Epithelial cell of prostate (primary cell): ENCODE results near the gene SH3RF3.

Source experiments
- DNase-seq: peaks from one replicate; pipeline ENCODE4 v3.0.0-alpha.2; 2011; ENCODE audit warnings: low read depth, low spot score
- H3K27ac ChIP-seq: fragments of 450-650 bp; 2 replicates; pipeline ENCODE4 v1.5.1; 2017; ENCODE audit warnings: mild to moderate bottlenecking

Gene SH3RF3

GRCh38 chr2:109254174-109254904, 125.3 kb downstream of the SH3RF3 start:
- DNase-seq: no peak
- H3K27ac ChIP-seq: no peak overlapping the region

GRCh38 chr2:109255654-109256053, 126.6 kb downstream of the SH3RF3 start:
- H3K27ac ChIP-seq: no peak overlapping the region
- DNase-seq: no peak

DNA sequence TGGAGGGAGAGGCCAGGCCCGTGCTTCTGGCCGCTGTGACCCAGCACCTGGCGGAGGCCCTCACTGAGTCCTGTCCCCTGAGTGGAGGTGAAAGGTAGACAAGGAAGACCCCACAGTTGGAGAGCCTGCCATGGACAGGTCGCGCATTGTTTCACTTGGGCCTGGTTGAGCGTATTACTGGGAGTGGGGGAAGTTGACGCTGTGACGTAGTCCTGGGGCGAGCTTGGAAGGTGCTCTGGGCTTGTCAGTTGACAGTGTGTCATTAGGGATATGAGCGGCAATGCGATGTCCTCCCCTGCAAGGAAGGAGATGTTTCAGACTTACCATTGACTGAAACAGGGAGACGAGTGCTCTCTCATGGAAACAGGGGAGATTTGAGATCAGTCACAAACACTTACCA, 127.1 kb downstream of the SH3RF3 start:
- DNase-seq: no peak
- no peak overlapping the region for H3K27ac ChIP-seq

DNA sequence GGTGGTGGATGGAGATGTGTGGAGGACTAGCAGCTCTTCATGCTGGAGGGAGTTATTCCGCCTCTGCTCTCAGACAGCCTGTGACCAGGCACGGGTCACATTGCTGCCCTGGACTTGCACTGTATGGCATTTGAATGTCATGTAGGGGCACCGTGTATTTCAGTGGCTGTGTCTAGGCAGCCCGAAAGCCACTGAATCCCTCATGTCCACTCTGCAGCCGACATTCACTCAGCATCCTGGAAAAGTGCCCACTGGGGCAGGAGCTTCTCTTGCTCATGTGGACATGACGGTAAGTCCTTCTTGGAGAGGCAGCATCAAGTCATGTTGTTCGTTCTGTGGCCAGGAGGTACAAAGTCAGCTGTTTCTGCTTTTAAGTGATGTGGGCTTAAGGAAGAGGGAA, 127.9 kb downstream of the SH3RF3 start:
- DNase-seq: no peak
- H3K27ac ChIP-seq: no peak overlapping the region

GRCh38 chr2:109257653-109258052, 128.6 kb downstream of the SH3RF3 start:
- no peak for DNase-seq

GRCh38 chr2:109258376-109258775, 129.4 kb downstream of the SH3RF3 start:
- no peak for DNase-seq

More at GRCh38 chr2:109257653-109258052, 128.6 kb downstream of the SH3RF3 start:
- H3K27ac ChIP-seq: no peak overlapping the region

DNA sequence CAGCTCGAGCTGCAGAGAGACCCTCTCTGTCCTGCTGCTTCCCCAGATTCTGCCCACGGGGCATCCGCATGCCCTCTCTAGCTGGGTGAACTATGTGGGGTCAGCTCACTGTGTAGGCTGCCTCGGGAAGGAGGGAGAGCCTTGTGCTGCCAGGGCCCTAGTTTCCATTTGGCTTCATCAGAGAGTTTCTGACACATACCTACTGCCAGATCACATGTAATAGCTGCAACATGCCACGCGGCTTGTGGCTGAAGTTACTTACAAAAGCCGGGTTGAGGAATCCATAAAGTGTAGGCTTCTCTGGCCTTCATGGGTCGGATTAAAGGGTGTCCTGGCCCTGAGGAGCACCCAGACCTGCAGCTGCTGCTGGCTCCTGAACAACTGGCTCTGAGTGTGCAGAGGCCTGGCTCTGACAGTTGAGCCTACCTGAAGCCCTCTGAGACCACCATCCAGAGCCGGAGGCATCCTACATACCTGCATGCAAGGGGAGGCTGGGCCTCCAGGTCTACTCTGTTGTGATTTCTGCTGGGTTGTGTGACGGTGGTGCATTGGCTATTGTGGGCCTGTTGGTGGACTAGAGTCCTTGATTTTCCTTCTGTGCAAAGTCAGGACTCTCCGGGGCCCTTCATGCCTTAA, 130.0 kb downstream of the SH3RF3 start:
- H3K27ac ChIP-seq: no peak overlapping the region
- DNase-seq: no peak

More at GRCh38 chr2:109258376-109258775, 129.4 kb downstream of the SH3RF3 start:
- no peak overlapping the region for H3K27ac ChIP-seq

DNA sequence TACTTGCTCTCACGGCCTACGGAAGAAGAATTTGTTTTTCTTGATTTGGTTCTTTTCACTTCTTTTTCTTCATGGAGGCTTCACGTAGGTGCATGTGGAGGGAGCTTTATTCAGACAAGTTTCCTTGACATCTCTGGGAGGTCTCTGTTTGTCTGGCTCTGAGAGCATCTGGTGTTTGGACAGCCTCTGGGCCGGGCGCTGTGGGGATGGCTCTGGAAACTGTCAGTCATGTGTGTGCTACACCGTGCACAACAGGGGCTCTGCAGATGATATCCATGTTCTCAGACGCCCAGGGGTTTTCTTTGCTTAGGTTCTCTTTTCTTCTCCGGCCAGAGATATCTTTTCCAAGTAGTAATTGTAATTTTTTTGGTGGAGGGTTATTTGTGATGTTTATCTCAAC, 130.7 kb downstream of the SH3RF3 start:
- DNase-seq: no peak
- H3K27ac ChIP-seq: no peak overlapping the region

- no peak overlapping the region for H3K27ac ChIP-seq
- no peak for DNase-seq
These were observed 131.3 kb downstream of the SH3RF3 start for GRCh38 chr2:109260116-109260855.

GRCh38 chr2:109260886-109261700, 132.1 kb downstream of the SH3RF3 start:
- no peak overlapping the region for H3K27ac ChIP-seq
- DNase-seq: no peak

DNA sequence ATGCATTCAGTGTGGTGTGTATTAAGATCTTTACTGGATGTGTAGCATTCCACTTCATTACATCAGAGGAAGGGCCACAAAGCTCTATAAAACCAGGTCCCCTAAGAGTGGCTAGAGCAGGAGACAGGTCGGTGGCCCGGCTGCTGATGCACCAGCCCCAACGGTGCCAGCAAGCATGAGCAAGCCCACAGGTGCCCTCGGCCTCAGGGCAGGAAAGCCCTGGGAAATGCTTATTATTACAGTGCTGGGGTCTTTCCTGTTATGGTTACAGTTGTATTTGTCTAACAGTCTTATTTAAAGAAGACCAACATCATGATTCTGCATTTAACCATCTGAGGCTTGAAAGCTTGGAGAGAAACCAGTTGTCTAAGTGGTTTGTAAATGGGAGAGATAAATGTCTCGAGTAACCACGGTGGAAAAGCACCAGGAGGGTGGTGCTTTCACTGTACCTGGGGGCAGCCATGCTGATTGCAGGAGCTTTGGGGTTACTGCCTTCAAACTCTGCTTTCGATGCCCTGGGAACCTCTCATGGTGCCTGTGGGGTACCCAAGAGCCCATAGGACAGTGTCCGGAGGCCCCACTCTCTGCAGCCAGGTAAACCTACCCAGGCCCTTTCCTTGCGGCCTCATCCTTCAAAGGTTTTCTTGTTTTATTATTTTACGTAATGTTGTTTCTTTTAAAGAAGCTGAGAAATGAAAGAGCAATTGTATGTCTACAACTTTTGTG, 133.1 kb downstream of the SH3RF3 start:
- H3K27ac ChIP-seq: no peak overlapping the region
- DNase-seq: no peak

GRCh38 chr2:109264595-109265328, 135.8 kb downstream of the SH3RF3 start:
- no peak for DNase-seq
- no peak overlapping the region for H3K27ac ChIP-seq

- H3K27ac ChIP-seq: no peak overlapping the region
- DNase-seq: no peak
These were observed 136.4 kb downstream of the SH3RF3 start for GRCh38 chr2:109265369-109265768.

GRCh38 chr2:109265953-109266352, 136.9 kb downstream of the SH3RF3 start:
- H3K27ac ChIP-seq: no peak overlapping the region
- no peak for DNase-seq

DNA sequence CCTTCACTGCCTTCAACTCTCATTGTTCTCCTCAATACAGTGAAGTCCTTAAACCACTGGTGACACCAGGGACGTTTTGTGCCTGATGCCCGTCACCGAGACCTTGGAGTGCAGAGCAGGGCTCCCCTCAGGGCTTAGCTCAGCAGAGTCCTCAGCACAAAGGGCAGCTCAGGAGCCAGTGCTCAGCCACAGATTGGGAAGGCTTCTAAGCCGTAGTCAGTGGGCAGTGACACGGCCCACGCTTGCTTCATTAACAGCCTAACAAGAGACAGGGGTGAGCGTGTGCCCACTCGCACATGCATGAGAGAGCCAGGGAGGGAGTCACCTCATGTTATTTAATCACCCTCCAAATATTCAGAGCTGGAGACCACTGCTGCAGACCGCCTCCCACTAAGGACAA, 137.5 kb downstream of the SH3RF3 start:
- DNase-seq: no peak
- H3K27ac ChIP-seq: no peak overlapping the region

- no peak for DNase-seq
- H3K27ac ChIP-seq: no peak overlapping the region
These were observed 138.2 kb downstream of the SH3RF3 start for GRCh38 chr2:109266998-109267854.

DNA sequence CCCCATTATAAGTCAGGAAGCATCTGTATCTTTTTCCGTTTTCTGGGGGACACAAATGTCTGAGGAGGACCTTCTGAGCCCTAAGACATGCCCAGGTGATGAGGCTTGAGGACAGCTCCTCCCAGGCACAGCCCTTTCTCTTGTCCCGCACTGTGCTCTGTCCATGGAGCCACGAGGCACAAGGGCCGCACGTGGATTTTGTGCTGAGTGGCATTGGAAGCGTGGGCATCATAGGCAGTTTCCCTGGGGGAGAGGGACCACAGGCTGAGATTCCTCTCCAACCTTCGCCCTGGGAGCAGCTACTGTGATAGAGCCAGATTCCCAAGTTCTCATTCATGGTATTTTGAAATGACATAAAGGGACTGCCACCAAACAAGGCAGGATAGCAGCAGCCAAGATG, 139.9 kb downstream of the SH3RF3 start:
- H3K27ac ChIP-seq: no peak overlapping the region
- no peak for DNase-seq
